Measurements from ENCODE around the gene CC2D1B.

The CC2D1B gene

GRCh38 chr1:52352690-52353089, 13.3 kb downstream of the CC2D1B start:
- in situ Hi-C loops (cut with MboI; ENCODE audit: low sequenced_read_pairs): no loop called here
- H3K4me1 ChIP-seq: peaks cover 8% of the 10 kb centered on the region
- no peaks in the 10 kb centered on the region for H3K27me3 ChIP-seq (ENCODE audit: low read depth)
- H3K36me3 ChIP-seq (replicated peaks): peaks cover 63% of the 10 kb centered on the region
- H3K9me3 ChIP-seq: no peaks in the 10 kb centered on the region
- no peak overlapping the region for H3K4me3 ChIP-seq
- DNase-seq (ENCODE audit: low spot score in 2 of 2): no peak

- Histone ChIP-seq H3K4me3 (no peak overlapping the region), H3K36me3 (replicated peaks) (peaks cover 32% of the 10 kb centered on the region), H3K4me1 (peaks cover 8% of the 10 kb centered on the region), H3K27me3 (ENCODE audit: low read depth) (no peaks in the 10 kb centered on the region), H3K9me3 (no peaks in the 10 kb centered on the region)
- in situ Hi-C loops (cut with MboI; ENCODE audit: low sequenced_read_pairs): no loop called here
- peak in 1 of 2 experiments; percentile 49 for DNase-seq (ENCODE audit: low spot score in 2 of 2)
These were observed 17.2 kb downstream of the CC2D1B start for GRCh38 chr1:52348704-52349300.

GRCh38 chr1:52346653-52347052, 19.4 kb downstream of the CC2D1B start:
- no peak overlapping the region for H3K4me3 ChIP-seq
- H3K36me3 ChIP-seq (replicated peaks): peaks cover 11% of the 10 kb centered on the region
- no peaks in the 10 kb centered on the region for H3K9me3 ChIP-seq
- in situ Hi-C loops (cut with MboI; ENCODE audit: low sequenced_read_pairs): no loop called here
- H3K4me1 ChIP-seq: peaks cover 8% of the 10 kb centered on the region
- DNase-seq (ENCODE audit: low spot score in 2 of 2): no peak
- no peaks in the 10 kb centered on the region for H3K27me3 ChIP-seq (ENCODE audit: low read depth)

GRCh38 chr1:52345252-52345651, 20.8 kb downstream of the CC2D1B start:
- Histone ChIP-seq H3K27me3 (ENCODE audit: low read depth) (no peaks in the 10 kb centered on the region), H3K9me3 (no peaks in the 10 kb centered on the region), H3K36me3 (replicated peaks) (peaks cover 10% of the 10 kb centered on the region), H3K4me1 (no peaks in the 10 kb centered on the region), H3K4me3 (no peak overlapping the region)
- in situ Hi-C loops (cut with MboI; ENCODE audit: low sequenced_read_pairs): no loop called here
- no peak for DNase-seq (ENCODE audit: low spot score in 2 of 2)

- H3K4me1 ChIP-seq: no peaks in the 10 kb centered on the region
- H3K9me3 ChIP-seq: no peaks in the 10 kb centered on the region
- H3K27me3 ChIP-seq (ENCODE audit: low read depth): no peaks in the 10 kb centered on the region
- H3K4me3 ChIP-seq: no peak overlapping the region
- in situ Hi-C loops (cut with MboI; ENCODE audit: low sequenced_read_pairs): no loop called here
- no peak for DNase-seq (ENCODE audit: low spot score in 2 of 2)
- H3K36me3 ChIP-seq (replicated peaks): peaks cover 14% of the 10 kb centered on the region
These were observed 22.0 kb downstream of the CC2D1B start for GRCh38 chr1:52343979-52344378.

- no peaks in the 10 kb centered on the region for H3K9me3 ChIP-seq
- no peak overlapping the region for H3K4me3 ChIP-seq
- no peaks in the 10 kb centered on the region for H3K4me1 ChIP-seq
- no peak for DNase-seq (ENCODE audit: low spot score in 2 of 2)
- H3K27me3 ChIP-seq (ENCODE audit: low read depth): no peaks in the 10 kb centered on the region
- peaks cover 11% of the 10 kb centered on the region for H3K36me3 ChIP-seq (replicated peaks)
- in situ Hi-C loops (cut with MboI; ENCODE audit: low sequenced_read_pairs): no loop called here
These were observed 24.2 kb downstream of the CC2D1B start for GRCh38 chr1:52341655-52342260.

- Histone ChIP-seq H3K27me3 (ENCODE audit: low read depth) (no peaks in the 10 kb centered on the region), H3K36me3 (replicated peaks) (peaks cover 6% of the 10 kb centered on the region; the same call in 1 of the 2 replicates), H3K4me1 (peaks cover 13% of the 10 kb centered on the region), H3K9me3 (no peaks in the 10 kb centered on the region), H3K4me3 (no peak overlapping the region)
- no peak for DNase-seq (ENCODE audit: low spot score in 2 of 2)
- in situ Hi-C loops (cut with MboI; ENCODE audit: low sequenced_read_pairs): no loop called here
These were observed 28.6 kb downstream of the CC2D1B start for GRCh38 chr1:52337439-52337838.

GRCh38 chr1:52334906-52335528, 31.0 kb downstream of the CC2D1B start:
- peaks cover 13% of the 10 kb centered on the region for H3K4me1 ChIP-seq
- H3K9me3 ChIP-seq: no peaks in the 10 kb centered on the region
- no peak for DNase-seq (ENCODE audit: low spot score in 2 of 2)
- H3K36me3 ChIP-seq (replicated peaks): peaks cover 3% of the 10 kb centered on the region; the same call in 1 of the 2 replicates
- no peaks in the 10 kb centered on the region for H3K27me3 ChIP-seq (ENCODE audit: low read depth)
- in situ Hi-C loops (cut with MboI; ENCODE audit: low sequenced_read_pairs): no loop called here
- H3K4me3 ChIP-seq: no peak overlapping the region

- H3K27me3 ChIP-seq (ENCODE audit: low read depth): no peaks in the 10 kb centered on the region
- no peaks in the 10 kb centered on the region for H3K36me3 ChIP-seq (replicated peaks)
- in situ Hi-C loops (cut with MboI; ENCODE audit: low sequenced_read_pairs): no loop called here
- DNase-seq (ENCODE audit: low spot score in 2 of 2): no peak
- H3K9me3 ChIP-seq: no peaks in the 10 kb centered on the region
- peaks cover 24% of the 10 kb centered on the region for H3K4me1 ChIP-seq
- no peak overlapping the region for H3K4me3 ChIP-seq
These were observed 33.6 kb downstream of the CC2D1B start for GRCh38 chr1:52332411-52332810.

GRCh38 chr1:52328615-52329014, 37.4 kb downstream of the CC2D1B start:
- DNase-seq (ENCODE audit: low spot score in 2 of 2): no peak
- H3K9me3 ChIP-seq: no peaks in the 10 kb centered on the region
- in situ Hi-C loops (cut with MboI; ENCODE audit: low sequenced_read_pairs): no loop called here
- H3K27me3 ChIP-seq (ENCODE audit: low read depth): no peaks in the 10 kb centered on the region
- H3K4me3 ChIP-seq: no peak overlapping the region
- H3K4me1 ChIP-seq: peaks cover 20% of the 10 kb centered on the region
- no peaks in the 10 kb centered on the region for H3K36me3 ChIP-seq (replicated peaks)

GRCh38 chr1:52325786-52326185, 40.2 kb downstream of the CC2D1B start:
- no peak for DNase-seq (ENCODE audit: low spot score in 2 of 2)
- Histone ChIP-seq H3K9me3 (no peaks in the 10 kb centered on the region), H3K27me3 (ENCODE audit: low read depth) (no peaks in the 10 kb centered on the region), H3K36me3 (replicated peaks) (no peaks in the 10 kb centered on the region), H3K4me3 (no peak overlapping the region), H3K4me1 (peaks cover 11% of the 10 kb centered on the region)
- in situ Hi-C loops (cut with MboI; ENCODE audit: low sequenced_read_pairs): no loop called here

- peaks cover 8% of the 10 kb centered on the region for H3K4me1 ChIP-seq
- no peaks in the 10 kb centered on the region for H3K27me3 ChIP-seq (ENCODE audit: low read depth)
- in situ Hi-C loops (cut with MboI; ENCODE audit: low sequenced_read_pairs): no loop called here
- H3K36me3 ChIP-seq (replicated peaks): no peaks in the 10 kb centered on the region
- no peak for DNase-seq (ENCODE audit: low spot score in 2 of 2)
- H3K4me3 ChIP-seq: no peak overlapping the region
- H3K9me3 ChIP-seq: no peaks in the 10 kb centered on the region
These were observed 42.3 kb downstream of the CC2D1B start for GRCh38 chr1:52323731-52324130.

GRCh38 chr1:52321061-52321460, 44.9 kb downstream of the CC2D1B start:
- no peak for DNase-seq (ENCODE audit: low spot score in 2 of 2)
- no peak overlapping the region for H3K4me3 ChIP-seq
- in situ Hi-C loops (cut with MboI; ENCODE audit: low sequenced_read_pairs): no loop called here
- no peaks in the 10 kb centered on the region for H3K36me3 ChIP-seq (replicated peaks)
- no peaks in the 10 kb centered on the region for H3K27me3 ChIP-seq (ENCODE audit: low read depth)
- no peaks in the 10 kb centered on the region for H3K4me1 ChIP-seq
- no peaks in the 10 kb centered on the region for H3K9me3 ChIP-seq

GRCh38 chr1:52306227-52307006, 59.6 kb downstream of the CC2D1B start:
- H3K27me3 ChIP-seq (ENCODE audit: low read depth): no peaks in the 10 kb centered on the region
- in situ Hi-C loops (cut with MboI; ENCODE audit: low sequenced_read_pairs): no loop called here
- H3K36me3 ChIP-seq (replicated peaks): peaks cover 2% of the 10 kb centered on the region; the same call in 1 of the 2 replicates
- no peak for DNase-seq (ENCODE audit: low spot score in 2 of 2)
- no peaks in the 10 kb centered on the region for H3K9me3 ChIP-seq
- no peak overlapping the region for H3K4me3 ChIP-seq
- H3K4me1 ChIP-seq: no peaks in the 10 kb centered on the region
